ENCODE data around the gene FAR2. TPM values are rescaled to one million over a fixed set of nuclear protein-coding genes. Genes with fewer than 3 reads are reported as not detected.

FAR2 gene
- total RNA-seq, 2 donors from 2014 or later = 3.0 to 10.0 TPM

GRCh38 chr12:29241821-29242591 lies 92.9 kb downstream of the FAR2 start:
- Histone ChIP-seq H3K36me3 (no peaks in the 10 kb centered on the region), H3K27ac (peak overlapping the region; percentile 47 to 65), H3K4me3 (no peak overlapping the region), H3K4me1 (peaks cover 0 to 16% of the 10 kb centered on the region in 2 donors), H3K27me3 (no peaks in the 10 kb centered on the region), H3K9me3 (no peaks in the 10 kb centered on the region)
- DNase-seq (ENCODE audit: low spot score) = peak; percentile 72
- TF ChIP-seq, protein P1, sequence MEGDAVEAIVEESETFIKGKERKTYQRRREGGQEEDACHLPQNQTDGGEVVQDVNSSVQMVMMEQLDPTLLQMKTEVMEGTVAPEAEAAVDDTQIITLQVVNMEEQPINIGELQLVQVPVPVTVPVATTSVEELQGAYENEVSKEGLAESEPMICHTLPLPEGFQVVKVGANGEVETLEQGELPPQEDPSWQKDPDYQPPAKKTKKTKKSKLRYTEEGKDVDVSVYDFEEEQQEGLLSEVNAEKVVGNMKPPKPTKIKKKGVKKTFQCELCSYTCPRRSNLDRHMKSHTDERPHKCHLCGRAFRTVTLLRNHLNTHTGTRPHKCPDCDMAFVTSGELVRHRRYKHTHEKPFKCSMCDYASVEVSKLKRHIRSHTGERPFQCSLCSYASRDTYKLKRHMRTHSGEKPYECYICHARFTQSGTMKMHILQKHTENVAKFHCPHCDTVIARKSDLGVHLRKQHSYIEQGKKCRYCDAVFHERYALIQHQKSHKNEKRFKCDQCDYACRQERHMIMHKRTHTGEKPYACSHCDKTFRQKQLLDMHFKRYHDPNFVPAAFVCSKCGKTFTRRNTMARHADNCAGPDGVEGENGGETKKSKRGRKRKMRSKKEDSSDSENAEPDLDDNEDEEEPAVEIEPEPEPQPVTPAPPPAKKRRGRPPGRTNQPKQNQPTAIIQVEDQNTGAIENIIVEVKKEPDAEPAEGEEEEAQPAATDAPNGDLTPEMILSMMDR (IDR thresholded peaks at IDR 0.05) = no peak

DNA sequence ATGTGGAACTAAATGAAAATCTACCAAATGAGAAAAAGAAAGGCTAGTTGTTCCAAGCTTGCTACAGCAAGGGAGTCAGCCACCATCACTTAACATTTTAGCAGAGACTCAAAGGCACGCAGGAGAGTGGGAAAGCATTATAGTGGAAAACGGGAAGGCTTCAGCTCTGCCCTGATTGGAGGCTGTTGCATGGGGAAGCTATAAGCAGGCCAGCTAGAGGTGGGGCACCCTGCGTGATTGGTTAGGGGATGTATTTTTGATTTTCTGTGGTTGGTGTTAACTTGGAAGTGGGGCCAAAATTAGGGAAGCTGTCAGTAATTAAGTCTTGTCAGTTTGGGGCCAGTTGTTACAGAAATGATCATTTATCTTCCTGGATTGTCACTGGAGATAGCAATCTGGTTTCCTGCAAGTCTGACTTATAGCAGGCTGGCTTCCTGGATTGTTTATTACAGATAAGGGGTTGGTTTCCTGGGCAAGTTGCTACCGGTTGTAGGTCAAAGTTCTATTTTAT lies 93.9 kb downstream of the FAR2 start:
- DNase-seq (ENCODE audit: low spot score) = no peak
- Histone ChIP-seq H3K4me3 (no peak overlapping the region), H3K27me3 (no peaks in the 10 kb centered on the region), H3K4me1 (peaks cover 0 to 16% of the 10 kb centered on the region in 2 donors), H3K27ac (peak overlapping the region; percentile 47 to 65), H3K9me3 (no peaks in the 10 kb centered on the region), H3K36me3 (no peaks in the 10 kb centered on the region)
- TF ChIP-seq, protein P1 (IDR thresholded peaks at IDR 0.05) = no peak

DNA sequence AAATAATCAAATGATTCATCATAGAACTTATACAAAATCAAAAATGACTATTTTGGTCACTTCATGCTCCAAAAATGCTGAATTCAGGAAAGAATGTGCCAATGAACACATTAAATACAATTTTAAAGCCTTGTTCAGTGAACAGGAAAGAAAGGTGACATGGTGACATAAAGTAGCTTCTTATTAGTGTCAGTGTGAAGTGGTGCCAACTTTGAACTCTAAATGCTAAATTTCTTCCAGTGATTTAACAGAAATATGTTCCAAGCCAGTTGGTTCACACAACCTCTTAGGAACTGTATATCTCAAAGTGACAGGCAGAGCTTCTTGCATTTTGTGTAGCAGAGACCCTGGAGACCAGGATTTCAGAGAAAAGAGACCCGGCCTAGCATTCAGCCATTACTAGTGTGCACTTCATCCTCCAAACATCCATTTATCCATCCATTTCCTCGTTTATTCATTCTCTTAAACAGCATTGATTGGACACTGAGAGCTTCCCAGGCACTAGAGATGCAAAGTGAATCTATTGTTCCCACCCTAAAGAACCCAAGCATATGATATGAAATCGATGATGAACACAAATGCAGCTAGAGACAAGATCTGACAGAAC lies 95.2 kb downstream of the FAR2 start:
- TF ChIP-seq, protein P1 (IDR thresholded peaks at IDR 0.05) = no peak
- H3K27ac ChIP-seq = no peak overlapping the region
- no peak for DNase-seq (ENCODE audit: low spot score)
- no peaks in the 10 kb centered on the region for H3K27me3 ChIP-seq
- no peaks in the 10 kb centered on the region for H3K36me3 ChIP-seq
- peaks cover 0 to 16% of the 10 kb centered on the region in 2 donors for H3K4me1 ChIP-seq
- H3K9me3 ChIP-seq = no peaks in the 10 kb centered on the region
- no peak overlapping the region for H3K4me3 ChIP-seq

DNA sequence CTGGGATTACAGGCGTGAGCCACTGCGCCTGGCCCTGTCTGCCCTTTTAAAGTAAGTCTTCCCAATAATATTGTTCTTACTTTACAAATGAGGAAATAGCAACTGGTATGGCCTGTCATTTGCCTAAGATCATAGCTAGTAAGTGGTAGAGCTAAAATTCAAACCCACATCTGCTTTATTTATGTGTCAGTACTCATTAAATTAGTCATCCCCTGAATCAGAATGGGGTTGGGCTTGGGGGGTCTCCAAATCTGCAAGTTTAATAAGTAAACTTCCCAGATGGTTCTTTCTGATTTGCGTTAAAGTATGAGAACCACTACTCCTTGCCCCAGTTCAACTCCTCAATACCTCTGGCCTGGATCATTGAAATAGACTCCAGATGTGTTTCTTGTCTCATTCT lies 96.2 kb downstream of the FAR2 start:
- H3K4me3 ChIP-seq = no peak overlapping the region
- no peaks in the 10 kb centered on the region for H3K9me3 ChIP-seq
- H3K4me1 ChIP-seq = peaks cover 0 to 16% of the 10 kb centered on the region in 2 donors
- H3K27me3 ChIP-seq = no peaks in the 10 kb centered on the region
- H3K27ac ChIP-seq = no peak overlapping the region
- DNase-seq (ENCODE audit: low spot score) = no peak
- TF ChIP-seq, protein P1 (IDR thresholded peaks at IDR 0.05) = no peak
- H3K36me3 ChIP-seq = no peaks in the 10 kb centered on the region

- Histone ChIP-seq H3K4me1 (peaks cover 0 to 7% of the 10 kb centered on the region in 2 donors), H3K27me3 (no peaks in the 10 kb centered on the region), H3K9me3 (no peaks in the 10 kb centered on the region), H3K27ac (no peak overlapping the region), H3K4me3 (no peak overlapping the region), H3K36me3 (no peaks in the 10 kb centered on the region)
- DNase-seq (ENCODE audit: low spot score) = no peak
- TF ChIP-seq, protein P1 (IDR thresholded peaks at IDR 0.05) = no peak
These were observed 100.9 kb downstream of the FAR2 start for GRCh38 chr12:29249930-29250329.

Measured in right atrium auricular region (tissue), 2 donors.